Epithelial cell of esophagus (primary cell): Measurements from ENCODE around the gene USP30.

Experiments used
- DNase-seq: peaks from one replicate; pipeline ENCODE4 v3.0.0; 2010; ENCODE audit warnings: low read depth
- H3K4me3 ChIP-seq: 2 replicates; pipeline ENCODE4 v1.5.1; 2011; ENCODE audit warnings: mild to moderate bottlenecking, low read length, control low read depth
- TF ChIP-seq, protein P1 (sequence below): IDR thresholded peaks from 2 replicates; pipeline ENCODE4 v1.5.1; 2011; ENCODE audit warnings: low read depth, mild to moderate bottlenecking, low read length, control low read depth, inconsistent platforms; ENCODE audit not compliant: insufficient read depth; ENCODE audit errors: missing control alignments

USP30 gene

DNA sequence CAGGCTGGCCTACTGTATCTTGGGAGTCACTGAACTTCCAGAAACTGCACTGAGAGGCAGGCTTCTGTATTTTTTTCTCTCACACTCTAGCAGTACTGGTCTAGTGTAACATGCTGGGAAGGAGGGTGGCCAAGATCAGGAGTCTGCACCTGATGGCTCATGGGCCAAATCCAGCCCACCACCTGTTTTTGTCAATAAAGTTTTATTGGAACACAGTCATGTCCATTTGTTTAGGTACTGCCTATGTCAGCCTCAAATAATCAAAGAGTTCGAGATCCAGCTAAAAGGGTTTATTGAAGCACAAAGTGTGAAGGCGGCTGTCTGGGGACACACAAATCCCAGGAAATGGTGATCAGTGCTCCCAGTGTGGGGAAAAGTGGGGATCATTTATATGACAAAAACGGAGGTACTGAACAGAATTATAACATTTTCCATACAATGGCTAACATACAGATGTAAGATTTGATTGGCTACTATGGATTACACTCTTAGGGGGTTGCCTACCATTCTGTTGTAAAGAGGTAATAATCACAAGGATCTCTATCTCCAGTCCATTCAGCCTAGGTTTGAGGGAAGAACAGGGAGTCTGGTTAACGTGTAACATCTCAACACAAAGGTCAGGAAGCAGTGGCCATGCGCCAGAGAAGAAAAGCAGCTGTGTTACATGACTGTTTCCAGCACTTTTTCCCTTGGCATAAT lies 12.9 kb downstream of the USP30 start:
- no peak for DNase-seq
- TF ChIP-seq, protein P1, sequence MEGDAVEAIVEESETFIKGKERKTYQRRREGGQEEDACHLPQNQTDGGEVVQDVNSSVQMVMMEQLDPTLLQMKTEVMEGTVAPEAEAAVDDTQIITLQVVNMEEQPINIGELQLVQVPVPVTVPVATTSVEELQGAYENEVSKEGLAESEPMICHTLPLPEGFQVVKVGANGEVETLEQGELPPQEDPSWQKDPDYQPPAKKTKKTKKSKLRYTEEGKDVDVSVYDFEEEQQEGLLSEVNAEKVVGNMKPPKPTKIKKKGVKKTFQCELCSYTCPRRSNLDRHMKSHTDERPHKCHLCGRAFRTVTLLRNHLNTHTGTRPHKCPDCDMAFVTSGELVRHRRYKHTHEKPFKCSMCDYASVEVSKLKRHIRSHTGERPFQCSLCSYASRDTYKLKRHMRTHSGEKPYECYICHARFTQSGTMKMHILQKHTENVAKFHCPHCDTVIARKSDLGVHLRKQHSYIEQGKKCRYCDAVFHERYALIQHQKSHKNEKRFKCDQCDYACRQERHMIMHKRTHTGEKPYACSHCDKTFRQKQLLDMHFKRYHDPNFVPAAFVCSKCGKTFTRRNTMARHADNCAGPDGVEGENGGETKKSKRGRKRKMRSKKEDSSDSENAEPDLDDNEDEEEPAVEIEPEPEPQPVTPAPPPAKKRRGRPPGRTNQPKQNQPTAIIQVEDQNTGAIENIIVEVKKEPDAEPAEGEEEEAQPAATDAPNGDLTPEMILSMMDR, result no peak
- no peak overlapping the region for H3K4me3 ChIP-seq

DNA sequence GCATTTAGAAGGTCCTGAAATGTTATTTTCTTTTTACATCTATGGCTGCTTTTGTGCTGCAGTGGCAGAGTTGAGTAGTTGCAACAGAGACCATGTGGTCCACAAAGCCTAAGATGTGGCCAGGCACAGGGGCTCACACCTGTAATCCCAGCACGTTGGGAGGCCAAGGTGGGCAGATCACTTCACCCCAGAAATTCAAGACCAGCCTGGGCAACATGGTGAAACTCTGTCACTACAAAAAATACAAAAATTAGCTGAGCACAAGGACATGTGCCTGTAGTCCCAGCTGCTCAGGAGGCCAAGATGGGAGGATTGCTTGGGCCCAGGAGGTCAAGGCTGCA lies 13.4 kb downstream of the USP30 start:
- no peak for DNase-seq

DNA sequence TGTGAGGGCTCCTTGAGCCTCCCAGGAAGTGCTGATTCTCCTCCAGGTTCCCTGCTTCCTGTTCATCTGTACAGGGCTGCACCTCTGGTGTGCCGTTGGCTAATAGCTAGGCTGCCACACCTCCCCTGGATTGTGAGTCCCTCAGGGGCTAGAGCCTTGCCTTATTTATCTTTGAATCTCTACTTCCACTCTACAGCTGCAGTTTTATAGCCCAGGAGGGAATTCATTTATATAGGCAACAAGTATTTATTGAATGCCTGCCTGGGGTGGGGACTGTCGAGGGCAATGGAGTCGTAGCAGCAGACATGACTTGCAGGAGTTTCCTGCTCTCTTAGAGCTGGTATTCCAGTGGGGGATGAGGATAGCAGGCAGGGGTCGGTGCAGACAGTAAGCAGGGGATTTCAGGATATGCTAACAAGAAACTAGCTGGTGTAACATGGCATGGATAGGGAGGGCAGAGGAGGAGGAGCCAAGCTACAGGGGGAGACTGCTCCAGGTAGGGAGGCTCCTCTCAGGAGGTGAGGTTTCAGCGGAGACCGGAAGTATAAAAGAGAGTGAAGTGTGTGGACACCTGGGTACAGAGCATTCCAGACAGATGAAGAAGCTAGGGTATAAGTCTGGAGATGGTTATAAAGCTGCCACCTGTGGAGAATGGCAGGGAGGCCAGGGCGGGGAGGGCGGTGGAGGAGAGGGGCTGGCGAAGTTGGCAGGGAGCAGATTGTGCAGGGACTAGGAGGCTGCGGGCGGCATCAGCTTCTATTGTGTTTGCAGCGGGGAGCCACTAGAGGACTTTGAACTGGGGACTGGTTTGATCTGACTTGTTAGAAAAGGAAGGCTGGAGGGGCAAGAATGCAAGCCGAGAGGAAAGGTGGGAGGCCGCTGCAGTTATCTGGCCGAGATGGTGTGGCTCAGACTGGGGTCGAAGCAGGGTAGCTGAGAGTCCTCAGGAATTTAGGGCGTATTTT lies 17.2 kb downstream of the USP30 start:
- DNase-seq, result no peak
- no peak overlapping the region for H3K4me3 ChIP-seq
- TF ChIP-seq, protein P1, result no peak

More for the DNA sequence above, 13.4 kb downstream of the USP30 start:
- H3K4me3 ChIP-seq, result no peak overlapping the region
- TF ChIP-seq, protein P1, result no peak

DNA sequence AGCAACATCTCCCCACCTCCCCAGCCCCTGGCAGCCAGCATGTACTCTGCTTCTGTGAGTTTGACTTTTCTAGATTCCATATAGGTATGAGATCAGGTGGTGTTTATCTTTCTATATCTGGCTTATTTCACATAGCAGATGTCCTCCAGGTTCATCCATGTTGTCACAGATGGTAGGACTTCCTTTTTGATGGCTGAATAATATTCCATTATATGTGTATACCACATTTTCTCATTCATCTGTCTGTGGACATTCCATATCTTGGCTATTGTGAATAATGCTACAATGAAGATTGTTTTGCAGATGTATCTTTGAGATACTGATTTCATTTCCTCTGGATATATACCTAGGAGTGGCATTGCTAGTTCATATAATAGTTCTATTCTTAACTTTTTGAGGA lies 22.5 kb downstream of the USP30 start:
- H3K4me3 ChIP-seq, result no peak overlapping the region
- TF ChIP-seq, protein P1, result no peak
- no peak for DNase-seq

DNA sequence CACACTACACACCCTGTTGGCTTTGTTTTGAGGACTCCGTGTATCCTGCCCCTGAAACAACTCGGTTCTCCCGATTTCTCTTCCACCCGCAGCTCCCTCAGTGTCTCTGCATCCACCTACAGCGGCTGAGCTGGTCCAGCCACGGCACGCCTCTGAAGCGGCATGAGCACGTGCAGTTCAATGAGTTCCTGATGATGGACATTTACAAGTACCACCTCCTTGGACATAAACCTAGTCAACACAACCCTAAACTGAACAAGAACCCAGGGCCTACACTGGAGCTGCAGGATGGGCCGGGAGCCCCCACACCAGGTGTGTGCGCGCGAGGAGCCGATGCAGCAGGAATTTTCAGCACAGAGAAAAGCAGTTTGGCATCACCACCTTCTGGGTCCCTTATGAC lies 30.4 kb downstream of the USP30 start:
- TF ChIP-seq, protein P1, result no peak

DNA sequence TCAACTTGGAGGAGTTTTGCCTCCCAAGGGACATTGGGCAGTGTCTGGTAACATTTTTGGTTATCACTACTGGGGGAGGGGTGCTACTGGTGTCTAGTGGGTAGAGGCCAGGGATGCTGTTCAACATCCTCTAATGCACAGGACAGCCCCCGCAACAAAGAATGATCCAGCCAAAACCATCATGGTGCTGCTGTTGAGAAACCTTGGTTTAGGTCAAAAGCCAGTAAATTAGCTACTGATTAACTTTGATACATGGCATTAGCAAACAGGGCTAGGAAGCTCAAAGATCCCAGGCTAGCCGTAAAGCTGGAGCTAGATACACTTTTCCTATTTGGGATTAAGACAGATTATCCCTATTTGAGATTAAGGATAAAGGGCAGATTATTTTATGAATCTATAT lies 32.0 kb downstream of the USP30 start:
- no peak overlapping the region for H3K4me3 ChIP-seq
- DNase-seq, result no peak
- TF ChIP-seq, protein P1, result no peak

More for the DNA sequence above, 30.4 kb downstream of the USP30 start:
- no peak for DNase-seq
- H3K4me3 ChIP-seq, result no peak overlapping the region

DNA sequence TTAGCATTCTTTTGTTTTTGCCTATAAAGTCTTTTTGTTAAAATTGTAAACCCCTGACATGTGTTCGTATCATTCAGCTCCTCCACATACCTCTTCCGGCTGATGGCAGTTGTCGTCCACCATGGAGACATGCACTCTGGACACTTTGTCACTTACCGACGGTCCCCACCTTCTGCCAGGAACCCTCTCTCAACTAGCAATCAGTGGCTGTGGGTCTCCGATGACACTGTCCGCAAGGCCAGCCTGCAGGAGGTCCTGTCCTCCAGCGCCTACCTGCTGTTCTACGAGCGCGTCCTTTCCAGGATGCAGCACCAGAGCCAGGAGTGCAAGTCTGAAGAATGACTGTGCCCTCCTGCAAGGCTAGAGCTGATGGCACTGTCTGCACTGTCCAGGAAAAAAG lies 33.2 kb downstream of the USP30 start:
- TF ChIP-seq, protein P1, result no peak
- no peak overlapping the region for H3K4me3 ChIP-seq
- no peak for DNase-seq
